Upper lobe of left lung (tissue), 4 donors: ENCODE results near the gene AFG1L.

Source experiments
- CTCF ChIP-seq, 6 experiments: fragments of 450-650 bp in 4 of 6; fragments of 200-600 bp in 2 of 6; sonication (generic) in 2 of 6; IDR thresholded peaks; one replicate each; pipeline ENCODE4 v1.5.1; 2016 to 2019; ENCODE audit warnings: antibody characterized with exemption in 6 of 6
- EP300 ChIP-seq, 4 donors: sonication (generic); formaldehyde crosslinking; IDR thresholded peaks; one replicate each; pipeline ENCODE4 v1.5.1; 2017; ENCODE audit warnings: antibody characterized with exemption in 4 of 4, control low read depth in 2 of 4

GRCh38 chr6:108277831-108278230 lies 17.0 kb upstream of the AFG1L start:
- TF ChIP-seq EP300 (IDR thresholded peaks at IDR 0.05) (no peak), CTCF (IDR thresholded peaks at IDR 0.05) (no peak)
